VCaP (cell line): ENCODE data around the gene OPRL1.

ENCODE experiments used
- H3K27ac ChIP-seq: fragments of 450-650 bp; 2 replicates; pipeline ENCODE4 v1.5.1; 2017
- TF ChIP-seq, protein P1 (sequence below): fragments of 450-650 bp; conservative IDR thresholded peaks from 2 replicates; pipeline ENCODE4 v1.5.1; 2017; ENCODE audit warnings: mild to moderate bottlenecking, moderate library complexity

OPRL1 gene

DNA sequence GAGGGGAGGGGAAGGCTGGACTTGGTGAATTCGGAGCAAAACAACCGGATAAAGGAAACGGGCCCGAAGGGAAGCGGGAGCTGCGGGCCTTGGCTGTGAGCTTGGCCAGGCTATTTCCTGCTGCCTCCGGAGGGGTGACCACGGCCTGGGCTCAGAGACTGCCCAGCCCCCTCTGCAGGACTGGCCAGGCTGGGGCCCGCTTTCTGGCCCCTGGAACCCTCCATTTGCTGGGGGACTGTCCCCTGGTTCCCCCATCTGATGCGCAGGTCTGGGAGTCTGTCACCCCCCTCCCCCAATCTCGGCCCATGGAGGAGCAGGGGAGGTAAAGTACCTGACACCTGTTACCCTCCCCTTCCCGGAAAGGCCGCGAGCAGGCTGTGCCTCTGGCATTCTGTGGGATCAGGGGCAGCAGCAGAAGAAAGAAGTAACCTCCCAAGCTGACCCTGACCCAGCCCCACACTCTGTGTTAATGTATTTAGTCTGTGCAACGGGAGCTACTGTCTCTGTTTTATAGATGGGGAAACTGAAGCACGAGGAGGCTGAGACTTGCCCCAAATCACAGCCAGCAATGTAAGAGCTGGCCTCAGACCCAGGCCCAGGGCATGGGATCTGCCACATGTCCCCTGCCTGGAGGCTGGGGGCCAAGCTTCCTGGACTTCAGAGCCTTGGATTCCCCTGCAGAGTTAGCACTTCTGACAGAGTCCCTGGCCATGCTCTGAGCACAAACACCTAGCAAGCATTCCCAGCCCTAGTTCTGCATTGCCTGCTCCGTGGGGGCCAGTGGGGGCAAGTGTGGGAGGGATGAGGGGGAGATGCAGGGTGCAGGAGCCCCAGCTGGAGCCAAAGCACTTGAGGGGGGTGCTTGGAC lies 40.4 kb upstream of the OPRL1 start:
- peak overlapping the region; percentile 79 for H3K27ac ChIP-seq
- TF ChIP-seq, protein P1, sequence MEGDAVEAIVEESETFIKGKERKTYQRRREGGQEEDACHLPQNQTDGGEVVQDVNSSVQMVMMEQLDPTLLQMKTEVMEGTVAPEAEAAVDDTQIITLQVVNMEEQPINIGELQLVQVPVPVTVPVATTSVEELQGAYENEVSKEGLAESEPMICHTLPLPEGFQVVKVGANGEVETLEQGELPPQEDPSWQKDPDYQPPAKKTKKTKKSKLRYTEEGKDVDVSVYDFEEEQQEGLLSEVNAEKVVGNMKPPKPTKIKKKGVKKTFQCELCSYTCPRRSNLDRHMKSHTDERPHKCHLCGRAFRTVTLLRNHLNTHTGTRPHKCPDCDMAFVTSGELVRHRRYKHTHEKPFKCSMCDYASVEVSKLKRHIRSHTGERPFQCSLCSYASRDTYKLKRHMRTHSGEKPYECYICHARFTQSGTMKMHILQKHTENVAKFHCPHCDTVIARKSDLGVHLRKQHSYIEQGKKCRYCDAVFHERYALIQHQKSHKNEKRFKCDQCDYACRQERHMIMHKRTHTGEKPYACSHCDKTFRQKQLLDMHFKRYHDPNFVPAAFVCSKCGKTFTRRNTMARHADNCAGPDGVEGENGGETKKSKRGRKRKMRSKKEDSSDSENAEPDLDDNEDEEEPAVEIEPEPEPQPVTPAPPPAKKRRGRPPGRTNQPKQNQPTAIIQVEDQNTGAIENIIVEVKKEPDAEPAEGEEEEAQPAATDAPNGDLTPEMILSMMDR, result no peak; the same call in 1 of the 2 replicates

DNA sequence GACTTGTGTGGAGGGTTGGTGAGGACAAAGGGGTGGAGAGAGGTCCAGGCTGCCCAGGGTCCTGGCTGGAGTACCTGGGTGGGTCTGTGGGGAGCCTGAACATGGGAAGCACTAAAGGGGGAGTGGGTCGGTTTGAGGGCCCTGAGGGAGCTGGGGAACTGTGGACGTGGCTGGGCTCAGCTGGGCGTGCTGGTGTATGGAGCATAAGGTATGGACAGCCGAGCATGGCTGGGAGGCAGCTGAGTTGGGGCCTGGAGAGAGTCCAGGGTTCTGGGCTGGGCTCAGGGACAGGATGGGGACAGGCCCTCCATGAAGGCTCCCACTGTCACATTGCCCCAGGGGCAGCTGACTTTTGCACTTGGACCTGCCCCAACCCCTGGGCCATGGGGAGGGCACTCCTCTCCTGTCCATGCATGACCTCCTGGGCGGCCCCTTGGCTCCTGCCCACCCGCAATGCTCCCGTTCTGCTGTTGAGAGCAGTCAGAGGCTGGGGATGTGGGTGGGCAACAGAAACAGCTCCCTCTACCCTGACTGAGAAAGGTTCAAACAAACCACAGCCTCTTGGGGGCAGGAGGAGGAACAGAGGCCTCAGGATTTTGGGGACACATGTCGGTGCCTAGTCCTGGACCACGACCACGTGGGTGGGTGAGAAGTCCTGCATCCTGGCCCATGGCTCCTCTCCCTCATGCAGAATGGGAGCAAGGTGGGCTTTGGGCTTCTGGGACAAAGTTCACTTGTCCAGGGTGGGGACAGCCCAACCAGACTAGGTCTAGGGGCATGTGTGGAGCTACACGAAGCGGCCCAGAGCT lies 39.4 kb upstream of the OPRL1 start:
- H3K27ac ChIP-seq, result no peak overlapping the region
- TF ChIP-seq, protein P1, result no peak

DNA sequence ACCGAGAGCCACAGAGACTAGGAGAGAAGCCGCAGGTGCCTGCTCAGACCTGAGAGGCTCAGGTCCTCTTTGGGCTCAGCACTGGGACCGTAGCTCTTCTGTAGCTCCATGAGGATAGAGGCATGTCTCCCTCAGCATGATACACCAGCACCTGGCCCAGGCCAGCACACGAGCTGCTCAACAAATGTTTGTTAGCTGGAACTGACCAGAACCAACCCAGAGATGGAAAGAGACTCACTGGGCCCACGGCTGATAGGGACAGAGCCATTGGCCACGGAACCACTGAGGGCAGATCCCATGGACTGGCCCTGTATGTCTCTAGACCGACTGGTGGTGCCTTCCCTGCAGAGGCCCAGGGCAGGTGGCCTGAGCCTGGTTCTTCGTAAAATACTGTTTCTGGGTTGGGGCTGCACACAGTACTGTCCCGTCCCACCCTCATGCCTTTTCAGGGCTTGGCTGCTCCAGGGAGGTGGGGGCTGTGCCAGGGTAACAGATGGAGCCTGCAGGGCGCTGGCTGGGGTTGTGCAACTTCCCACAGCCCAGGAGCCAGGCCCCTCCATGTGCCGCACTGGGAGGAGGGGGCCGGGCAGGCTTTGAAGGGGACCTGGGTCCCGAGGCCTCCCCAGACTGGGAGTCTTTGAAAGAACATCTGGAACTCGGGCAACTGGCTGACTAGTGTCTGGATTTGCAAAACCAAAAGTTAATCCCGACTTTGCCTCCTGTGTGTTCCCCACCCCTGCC lies 38.7 kb upstream of the OPRL1 start:
- H3K27ac ChIP-seq, result no peak overlapping the region
- TF ChIP-seq, protein P1, result no peak

DNA sequence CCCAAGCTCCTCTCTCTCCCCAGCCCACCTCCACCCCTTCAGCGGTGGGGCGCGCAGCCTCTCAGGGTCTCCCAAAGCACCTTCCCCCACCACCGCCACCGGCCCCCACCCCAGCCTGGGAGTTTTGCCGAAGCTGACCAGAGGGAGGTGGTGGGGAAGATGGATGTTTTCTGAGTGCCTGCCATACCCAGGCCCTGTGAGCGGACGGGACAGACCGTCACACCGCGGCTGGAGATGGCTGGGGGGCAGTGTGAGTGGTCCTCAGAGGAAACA lies 38.2 kb upstream of the OPRL1 start:
- peak overlapping the region; percentile 71; the same call in 1 of the 2 replicates for H3K27ac ChIP-seq
- TF ChIP-seq, protein P1, result no peak

DNA sequence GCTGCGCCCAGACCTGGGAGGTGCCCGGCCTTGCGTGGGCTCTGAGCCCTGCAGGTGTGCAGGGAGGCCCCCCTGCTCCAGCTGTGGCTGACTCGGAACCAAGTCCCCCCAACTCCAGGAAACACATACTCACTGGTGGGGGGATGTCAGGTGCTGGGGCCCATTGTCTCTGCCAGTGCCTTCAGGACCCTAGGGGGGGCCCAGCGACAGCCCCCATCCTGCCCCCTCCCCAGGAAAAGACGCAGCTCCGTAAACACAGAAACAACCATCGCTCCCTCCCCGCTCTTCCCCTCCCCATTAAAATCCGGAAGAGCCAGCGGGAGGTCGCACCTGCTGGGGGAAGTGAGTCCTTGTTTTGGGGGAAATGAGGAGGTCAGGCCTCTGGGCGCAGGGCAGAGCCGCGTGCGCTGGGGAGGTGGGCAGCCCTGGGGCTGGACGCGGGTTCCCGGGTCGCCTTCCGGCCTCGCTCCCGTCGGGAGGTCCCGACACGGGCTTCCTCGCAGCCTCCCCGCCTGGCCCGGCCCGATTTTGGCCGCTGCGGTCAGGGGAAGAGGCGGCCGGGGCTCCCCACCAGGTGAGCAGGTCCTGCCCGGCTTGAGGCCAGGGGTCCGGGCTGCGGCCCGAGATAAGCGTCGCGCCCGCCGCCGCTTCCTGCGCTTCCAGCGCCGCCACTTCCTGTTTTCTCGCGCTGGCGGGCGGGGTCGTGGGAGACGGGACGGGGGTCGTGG lies 37.7 kb upstream of the OPRL1 start:
- TF ChIP-seq, protein P1, result no peak

DNA sequence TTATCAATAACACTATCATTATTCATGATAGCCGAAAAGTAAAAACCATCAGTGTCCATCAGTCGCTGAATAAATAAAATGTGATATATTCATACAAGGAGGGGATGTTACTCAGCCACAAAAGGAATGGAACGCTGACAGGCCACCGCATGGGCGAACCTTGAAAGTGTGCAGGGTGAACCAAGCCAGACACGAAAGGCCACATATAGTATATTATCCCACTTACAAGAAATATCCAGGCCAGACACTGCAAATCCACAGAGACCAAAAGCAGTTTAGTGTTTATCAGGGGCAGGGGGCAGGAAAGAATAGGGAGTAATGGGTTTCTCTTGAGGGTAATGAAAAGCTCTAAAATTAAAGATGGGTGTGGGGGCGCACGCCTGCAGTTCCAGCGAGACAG lies 36.1 kb upstream of the OPRL1 start:
- TF ChIP-seq, protein P1, result no peak
- H3K27ac ChIP-seq, result no peak overlapping the region

More for the DNA sequence above, 37.7 kb upstream of the OPRL1 start:
- H3K27ac ChIP-seq, result peak overlapping the region; percentile 71; the same call in 1 of the 2 replicates
